Transverse colon (tissue), 4 donors: ENCODE measurements around the gene NDUFB3. TPM values are rescaled to one million over a fixed set of nuclear protein-coding genes. Genes with fewer than 3 reads are reported as not detected.

ENCODE experiments used
- DNase-seq: peaks from one replicate; pipeline ENCODE4 v3.0.0-alpha.2; 2019
- H3K27ac ChIP-seq, 4 donors: fragments of 200-600 bp; sonication (generic); 2 replicates each; pipeline ENCODE4 v1.5.1; 2016 to 2018; ENCODE audit warnings: inconsistent platforms in 4 of 4
- H3K27me3 ChIP-seq: fragments of 200-600 bp; sonication (generic); 2 replicates; pipeline ENCODE4 v1.5.1; 2017; ENCODE audit warnings: inconsistent platforms
- H3K36me3 ChIP-seq, 4 donors: fragments of 200-600 bp; sonication (generic); 2 replicates each; pipeline ENCODE4 v1.5.1; 2017 to 2019; ENCODE audit warnings: inconsistent platforms in 4 of 4
- H3K4me1 ChIP-seq, 4 donors: fragments of 200-600 bp; sonication (generic); 2 replicates each; pipeline ENCODE4 v1.5.1; 2017 to 2020; ENCODE audit warnings: inconsistent platforms in 4 of 4
- H3K4me3 ChIP-seq, 4 donors: fragments of 200-600 bp; sonication (generic); 1 replicate in 1 of 4; 2 replicates in 3 of 4; pipeline versions ENCODE4 v1.5.1 to v1.6.1; 2017 to 2019; ENCODE audit warnings: inconsistent platforms in 4 of 4
- H3K9me3 ChIP-seq, 2 donors: fragments of 200-600 bp; sonication (generic); 2 replicates each; pipeline ENCODE4 v1.5.1; 2017 to 2019; ENCODE audit warnings: inconsistent platforms in 2 of 2
- EP300 ChIP-seq: sonication (generic); formaldehyde crosslinking; IDR thresholded peaks from one replicate; pipeline ENCODE4 v1.6.1; 2017; ENCODE audit warnings: antibody characterized with exemption, low read depth
- POLR2A ChIP-seq: fragments of 450-650 bp; IDR thresholded peaks from one replicate; pipeline ENCODE4 v1.6.1; 2016; ENCODE audit warnings: antibody characterized with exemption, mild to moderate bottlenecking, moderate library complexity
- POLR2AphosphoS5 ChIP-seq, 3 donors: sonication (generic); formaldehyde crosslinking; IDR thresholded peaks; one replicate each; pipeline ENCODE4 v1.6.1; 2016; ENCODE audit warnings: antibody characterized with exemption in 3 of 3
- WGBS, 2 donors: methylation state at CpG; one replicate each; pipeline ENCODE4 v1.1.5; 2018; ENCODE audit warnings: low coverage in 1 of 2; 5-methylcytosine and 5-hydroxymethylcytosine counted together
- in situ Hi-C, 4 donors: fragments of 200-750 bp; cut with MboI; loops; one replicate each; pipeline versions ENCODE4 v1.15.0 to v1.15.1; 2017; ENCODE audit warnings: low sequenced_read_pairs in 3 of 4, low pct_ligation_motif_present in 1 of 4, low pct_unique_long_range_greater_than_20kb in 1 of 4
- intact Hi-C: fragments of 100-400 bp; cut with DNase I; formaldehyde crosslinking; loops from one replicate; pipeline ENCODE4 v1.15.1; 2023; ENCODE audit warnings: low total_unique reads
- total RNA-seq, 4 donors: library from RNA; depleted of rRNA; stranded (reverse); fragments of >200 nt; gene quantifications; one replicate each; pipeline ENCODE4 v1.1.0, GENCODE V29; 2016
- TF ChIP-seq, protein P1 (sequence below), 5 experiments: fragments of 200-600 bp in 3 of 5; fragments of 450-650 bp in 2 of 5; sonication (generic) in 3 of 5; IDR thresholded peaks; 1 replicate in 2 of 5; 2 replicates in 3 of 5; pipeline ENCODE4 v1.5.1; 2016 to 2017; ENCODE audit warnings: antibody characterized with exemption in 5 of 5, inconsistent platforms in 3 of 5, mild to moderate bottlenecking in 2 of 5, moderate library complexity in 1 of 5

The NDUFB3 gene
- total RNA-seq, 4 donors from 2014 or later = 2.2 to 111 (median 44.9) TPM

DNA sequence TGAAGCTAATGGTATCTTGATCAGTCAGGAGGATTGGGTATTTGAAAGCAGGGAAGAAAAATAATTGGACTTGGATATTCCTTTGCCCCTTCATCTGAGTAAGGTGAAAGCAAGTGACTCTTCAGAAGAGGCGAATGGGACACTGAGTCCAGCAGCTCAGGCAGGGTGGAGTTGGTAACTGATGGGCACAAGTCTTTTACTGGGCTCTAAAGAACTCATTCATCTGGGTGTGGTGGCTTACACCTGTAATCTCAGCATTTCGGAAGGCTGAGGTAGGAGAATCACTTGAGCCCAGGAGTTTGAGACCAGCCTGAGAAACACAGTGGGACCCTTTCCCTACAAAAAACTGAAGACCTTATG, 55.3 kb downstream of the NDUFB3 start:
- 34 to 36% methylated on average over 2 of the region's 2 CpGs for WGBS, 2 donors
- intact Hi-C loops (no loop called here), in situ Hi-C loops (no loop called here)
- Histone ChIP-seq H3K36me3 (no peaks in the 10 kb centered on the region), H3K27ac (peak overlapping the region; percentile 99 to 100 (median 100)), H3K4me1 (peaks cover 30 to 97% (median 71%) of the 10 kb centered on the region in 4 donors), H3K9me3 (no peaks in the 10 kb centered on the region), H3K27me3 (no peaks in the 10 kb centered on the region), H3K4me3 (peak overlapping the region in 1 of 4 donors; percentile 38)
- DNase-seq = peak; percentile 67
- TF ChIP-seq, protein P1, sequence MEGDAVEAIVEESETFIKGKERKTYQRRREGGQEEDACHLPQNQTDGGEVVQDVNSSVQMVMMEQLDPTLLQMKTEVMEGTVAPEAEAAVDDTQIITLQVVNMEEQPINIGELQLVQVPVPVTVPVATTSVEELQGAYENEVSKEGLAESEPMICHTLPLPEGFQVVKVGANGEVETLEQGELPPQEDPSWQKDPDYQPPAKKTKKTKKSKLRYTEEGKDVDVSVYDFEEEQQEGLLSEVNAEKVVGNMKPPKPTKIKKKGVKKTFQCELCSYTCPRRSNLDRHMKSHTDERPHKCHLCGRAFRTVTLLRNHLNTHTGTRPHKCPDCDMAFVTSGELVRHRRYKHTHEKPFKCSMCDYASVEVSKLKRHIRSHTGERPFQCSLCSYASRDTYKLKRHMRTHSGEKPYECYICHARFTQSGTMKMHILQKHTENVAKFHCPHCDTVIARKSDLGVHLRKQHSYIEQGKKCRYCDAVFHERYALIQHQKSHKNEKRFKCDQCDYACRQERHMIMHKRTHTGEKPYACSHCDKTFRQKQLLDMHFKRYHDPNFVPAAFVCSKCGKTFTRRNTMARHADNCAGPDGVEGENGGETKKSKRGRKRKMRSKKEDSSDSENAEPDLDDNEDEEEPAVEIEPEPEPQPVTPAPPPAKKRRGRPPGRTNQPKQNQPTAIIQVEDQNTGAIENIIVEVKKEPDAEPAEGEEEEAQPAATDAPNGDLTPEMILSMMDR (IDR thresholded peaks at IDR 0.05) = no peak
- TF ChIP-seq POLR2A (peak; percentile 45), POLR2AphosphoS5 (IDR thresholded peaks at IDR 0.05) (peak in 1 of 3 donors; percentile 1), EP300 (no peak)

DNA sequence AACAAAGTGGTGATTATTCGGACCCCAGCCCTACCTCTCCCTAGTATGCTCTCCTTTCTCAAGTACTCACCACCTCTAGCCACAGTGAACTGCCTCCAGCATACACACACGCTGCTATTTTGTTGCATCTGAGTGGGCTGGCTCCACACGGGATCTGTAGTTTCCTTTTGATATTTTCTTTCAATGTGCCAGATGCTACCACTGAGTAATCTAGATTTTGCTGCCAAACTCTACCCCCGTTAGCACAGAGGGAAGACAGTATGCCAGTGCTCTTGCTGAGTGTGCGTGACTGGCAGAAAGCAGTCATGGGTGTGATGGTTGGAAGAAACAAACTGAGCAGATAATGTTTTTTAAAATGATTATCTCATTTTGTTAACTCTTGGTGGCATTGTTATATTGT, 55.8 kb downstream of the NDUFB3 start:
- intact Hi-C loops = no loop called here
- in situ Hi-C loops = no loop called here
- peak overlapping the region; percentile 99 to 100 (median 100) for H3K27ac ChIP-seq
- peaks cover 30 to 97% (median 72%) of the 10 kb centered on the region in 4 donors for H3K4me1 ChIP-seq
- 29 to 35% methylated on average over 4 to 5 of the region's 5 CpGs for WGBS, 2 donors
- H3K36me3 ChIP-seq = peaks cover 0 to under 1% (median 0%) of the 10 kb centered on the region in 4 donors
- DNase-seq = no peak
- TF ChIP-seq EP300 = no peak
- no peak for TF ChIP-seq POLR2A
- TF ChIP-seq, protein P1 (IDR thresholded peaks at IDR 0.05) = no peak
- peak in 1 of 3 donors; percentile 40 for TF ChIP-seq POLR2AphosphoS5 (IDR thresholded peaks at IDR 0.05)
- no peaks in the 10 kb centered on the region for H3K27me3 ChIP-seq
- peak overlapping the region in 1 of 4 donors; percentile 38 for H3K4me3 ChIP-seq
- H3K9me3 ChIP-seq = no peaks in the 10 kb centered on the region

DNA sequence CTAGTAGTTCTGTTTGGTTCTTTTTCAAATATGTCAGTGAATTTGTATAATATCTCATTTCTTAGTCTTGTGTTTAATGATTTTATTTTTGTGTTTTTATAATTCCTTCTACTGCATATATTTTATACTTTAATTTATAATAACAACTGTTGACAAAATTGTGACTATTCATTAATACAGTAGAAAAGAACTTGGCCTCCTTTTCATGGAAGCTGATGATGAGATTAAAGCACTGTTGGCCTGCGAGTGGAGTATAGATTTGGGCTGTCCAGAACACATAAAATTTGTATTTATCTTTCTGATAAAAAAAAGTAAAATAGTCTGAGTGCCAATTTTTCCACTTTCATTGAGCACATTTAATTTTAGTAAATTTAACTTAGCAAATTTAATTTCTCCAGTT, 56.2 kb downstream of the NDUFB3 start:
- intact Hi-C loops (no loop called here), in situ Hi-C loops (no loop called here)
- Histone ChIP-seq H3K27me3 (no peaks in the 10 kb centered on the region), H3K36me3 (peaks cover 0 to 5% (median 0%) of the 10 kb centered on the region in 4 donors), H3K4me1 (peaks cover 30 to 97% (median 70%) of the 10 kb centered on the region in 4 donors), H3K9me3 (no peaks in the 10 kb centered on the region), H3K4me3 (no peak overlapping the region), H3K27ac (peak overlapping the region; percentile 99 to 100 (median 100))
- TF ChIP-seq EP300 (no peak), POLR2A (no peak), POLR2AphosphoS5 (IDR thresholded peaks at IDR 0.05) (no peak)
- TF ChIP-seq, protein P1 (IDR thresholded peaks at IDR 0.05) = no peak
- 68 to 78% methylated on average over 1 of the region's 1 CpG for WGBS, 2 donors
- no peak for DNase-seq

DNA sequence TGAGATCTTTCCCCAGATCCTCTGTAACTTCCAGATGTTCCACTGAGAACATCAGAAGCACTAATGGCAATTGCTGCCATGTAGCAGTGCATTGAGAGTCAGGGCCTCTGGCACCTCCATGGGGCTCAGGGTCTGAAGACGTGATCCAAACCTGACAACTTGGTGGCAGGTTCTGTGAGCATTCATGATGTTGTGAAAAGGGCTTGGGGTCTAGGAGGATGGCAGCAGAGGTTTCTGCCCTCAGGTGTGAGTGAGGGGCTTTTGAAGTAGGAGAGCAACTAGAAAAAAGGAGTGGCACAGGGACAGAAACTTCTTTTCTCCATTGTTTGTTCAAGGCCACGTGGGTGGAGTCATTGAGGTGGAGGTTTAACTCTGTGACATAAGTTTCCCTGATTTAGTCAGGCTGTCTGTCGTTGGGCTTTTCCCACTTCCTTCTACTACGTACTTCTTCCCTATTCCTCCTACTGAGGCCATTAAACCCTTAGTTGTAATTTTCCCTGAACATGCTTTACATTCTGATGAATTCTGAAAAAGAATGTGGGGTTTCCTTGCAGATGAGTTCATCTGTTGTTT, 57.2 kb downstream of the NDUFB3 start:
- intact Hi-C loops = no loop called here
- H3K27ac ChIP-seq = peak overlapping the region; percentile 99 to 100 (median 100)
- H3K36me3 ChIP-seq = peaks cover 0 to 12% (median 2%) of the 10 kb centered on the region in 4 donors
- in situ Hi-C loops = no loop called here
- no peak for TF ChIP-seq EP300
- TF ChIP-seq POLR2AphosphoS5 (IDR thresholded peaks at IDR 0.05) = peak in 1 of 3 donors; percentile 54
- WGBS, 2 donors = 17 to 25% methylated on average over 3 to 4 of the region's 4 CpGs
- no peaks in the 10 kb centered on the region for H3K27me3 ChIP-seq
- peak overlapping the region in 1 of 4 donors; percentile 2 for H3K4me3 ChIP-seq
- DNase-seq = peak; percentile 70
- H3K9me3 ChIP-seq = no peaks in the 10 kb centered on the region
- peaks cover 30 to 90% (median 65%) of the 10 kb centered on the region in 4 donors for H3K4me1 ChIP-seq
